ENCODE results near the gene IGFLR1.

GRCh38 chr19:35748106-35749020, 6.1 kb upstream of the IGFLR1 start, which contains the start of gene LIN37:
- TF ChIP-seq GATA2 (IDR thresholded peaks at IDR 0.05; ENCODE audit: low read depth, low read length) = no peak
- no peak for TF ChIP-seq GATA3 (IDR thresholded peaks at IDR 0.05; ENCODE audit: low read depth, low read length)
